PC-9 (cell line): ENCODE results near the gene GSTO2. TPM values are rescaled to one million over a fixed set of nuclear protein-coding genes. Genes with fewer than 3 reads are reported as not detected.

Experiments used
- BruUV-seq: library from RNA; stranded (reverse); fragments of 400-500 nt; replicated peaks from 2 replicates; lab custom pipeline; 2021; lab: Mats Ljungman, UMichigan
- CTCF ChIA-PET: fragments of 300-600 bp; sonication (Branson Sonifier 250); formaldehyde crosslinking; loops from one replicate; lab custom pipeline; 2022; ENCODE audit warnings: antibody characterized with exemption; lab: Charles Lee
- POLR2A ChIA-PET: fragments of 300-600 bp; sonication (Branson Sonifier 250); formaldehyde crosslinking; loops from one replicate; lab custom pipeline; 2022; ENCODE audit warnings: antibody characterized with exemption; ENCODE audit not compliant: unreplicated experiment; lab: Charles Lee
- DNase-seq, 2 experiments: peaks; one replicate each; pipeline versions ENCODE4 v3.0.0 to v3.0.0-alpha.2; 2015 to 2022; ENCODE audit warnings: mixed read lengths in 1 of 2
- H2AFZ ChIP-seq: fragments of 200-600 bp; sonication (generic); 2 replicates; pipeline ENCODE4 v1.8.1; 2017; ENCODE audit warnings: antibody characterized with exemption
- H3F3A ChIP-seq: fragments of 200-600 bp; sonication (generic); 2 replicates; pipeline ENCODE4 v1.8.1; 2017; ENCODE audit warnings: antibody characterized with exemption, mild to moderate bottlenecking, low read depth; ENCODE audit not compliant: insufficient read depth
- H3K27ac ChIP-seq: fragments of 200-600 bp; sonication (generic); 2 replicates; pipeline ENCODE4 v1.6.1; 2016; ENCODE audit warnings: mixed run types
- H3K27me3 ChIP-seq: fragments of 200-600 bp; sonication (generic); 2 replicates; pipeline ENCODE4 v1.6.1; 2016; ENCODE audit warnings: low read depth, mixed run types; ENCODE audit not compliant: insufficient read depth
- H3K36me3 ChIP-seq: fragments of 200-600 bp; sonication (generic); 2 replicates; pipeline ENCODE4 v1.6.1; 2016; ENCODE audit warnings: low read depth, mixed run types
- H3K4me1 ChIP-seq: fragments of 200-600 bp; sonication (generic); replicated peaks from 2 replicates; pipeline ENCODE4 v1.6.1; 2016; ENCODE audit warnings: mixed run types; ENCODE audit not compliant: insufficient read depth
- H3K4me2 ChIP-seq: fragments of 200-600 bp; sonication (generic); 2 replicates; pipeline ENCODE4 v1.6.1; 2017; ENCODE audit warnings: mixed run types
- H3K4me3 ChIP-seq: fragments of 200-600 bp; sonication (generic); 2 replicates; pipeline ENCODE4 v1.6.1; 2016; ENCODE audit warnings: mixed run types
- H3K79me2 ChIP-seq: fragments of 200-600 bp; sonication (generic); 2 replicates; pipeline ENCODE4 v1.6.1; 2017; ENCODE audit warnings: low read depth, mixed run types
- H3K9me2 ChIP-seq: fragments of 200-600 bp; sonication (generic); 2 replicates; pipeline ENCODE4 v1.8.1; 2017; ENCODE audit warnings: mild to moderate bottlenecking; ENCODE audit not compliant: insufficient read depth
- H3K9me3 ChIP-seq: fragments of 200-600 bp; sonication (generic); 2 replicates; pipeline ENCODE4 v1.8.1; 2016; ENCODE audit warnings: low read depth; ENCODE audit not compliant: insufficient read depth
- H4K20me1 ChIP-seq: fragments of 200-600 bp; sonication (generic); 2 replicates; pipeline ENCODE4 v1.8.1; 2017; ENCODE audit not compliant: insufficient read depth
- EZH2 ChIP-seq: fragments of 200-600 bp; sonication (generic); IDR thresholded peaks from 2 replicates; pipeline ENCODE4 v1.8.0; 2017; ENCODE audit warnings: antibody characterized with exemption, low read depth
- intact Hi-C: fragments of 100-400 bp; cut with micrococcal nuclease; formaldehyde crosslinking; loops from one replicate; pipeline ENCODE4 v1.10.0; 2022; ENCODE audit not compliant: unreplicated experiment
- total RNA-seq: library from RNA; stranded (reverse); gene quantifications from 2 replicates; pipeline ENCODE4 v1.2.3, GENCODE V29; 2021
- TF ChIP-seq, protein P1 (sequence below): fragments of 200-600 bp; sonication (generic); conservative IDR thresholded peaks from 2 replicates; pipeline ENCODE4 v1.6.1; 2017; ENCODE audit warnings: mixed run types, antibody characterized with exemption, mild to moderate bottlenecking, moderate library complexity

The GSTO2 gene
- total RNA-seq, 1 experiment from 2014 or later: 3.3 TPM

- Histone ChIP-seq H3K4me1 (peaks cover 15% of the 10 kb centered on the region), H3K9me2 (no peaks in the 10 kb centered on the region), H3K27ac (peak overlapping the region; percentile 43; the same call in 1 of the 2 replicates), H3K79me2 (no peaks in the 10 kb centered on the region), H3K36me3 (no peaks in the 10 kb centered on the region), H3F3A (0 out of 2 replicates have a peak, but pooled peaks cover 4% of the 10 kb centered on the region), H4K20me1 (no peaks in the 10 kb centered on the region), H3K27me3 (no peaks in the 10 kb centered on the region), H3K9me3 (no peaks in the 10 kb centered on the region; the same call in 1 of the 2 replicates), H2AFZ (no peak overlapping the region), H3K4me3 (no peak overlapping the region), H3K4me2 (peak overlapping the region; percentile 63)
- POLR2A ChIA-PET: interaction anchor here (0.5 kb wide), 1 partner anchor 30 kb away, joined by 3 read pairs; no protein-coding TSS in a partner anchor
- CTCF ChIA-PET: interaction anchor here (0.6 kb wide), 1 partner anchor 10 kb away, joined by 6 read pairs; no protein-coding TSS in a partner anchor
- intact Hi-C loops: loop anchor here (1.0 kb wide), 1 partner anchor 45 kb away; no protein-coding TSS in a partner anchor
- BruUV-seq: no TSS peak
- no peak for TF ChIP-seq EZH2
- TF ChIP-seq, protein P1, sequence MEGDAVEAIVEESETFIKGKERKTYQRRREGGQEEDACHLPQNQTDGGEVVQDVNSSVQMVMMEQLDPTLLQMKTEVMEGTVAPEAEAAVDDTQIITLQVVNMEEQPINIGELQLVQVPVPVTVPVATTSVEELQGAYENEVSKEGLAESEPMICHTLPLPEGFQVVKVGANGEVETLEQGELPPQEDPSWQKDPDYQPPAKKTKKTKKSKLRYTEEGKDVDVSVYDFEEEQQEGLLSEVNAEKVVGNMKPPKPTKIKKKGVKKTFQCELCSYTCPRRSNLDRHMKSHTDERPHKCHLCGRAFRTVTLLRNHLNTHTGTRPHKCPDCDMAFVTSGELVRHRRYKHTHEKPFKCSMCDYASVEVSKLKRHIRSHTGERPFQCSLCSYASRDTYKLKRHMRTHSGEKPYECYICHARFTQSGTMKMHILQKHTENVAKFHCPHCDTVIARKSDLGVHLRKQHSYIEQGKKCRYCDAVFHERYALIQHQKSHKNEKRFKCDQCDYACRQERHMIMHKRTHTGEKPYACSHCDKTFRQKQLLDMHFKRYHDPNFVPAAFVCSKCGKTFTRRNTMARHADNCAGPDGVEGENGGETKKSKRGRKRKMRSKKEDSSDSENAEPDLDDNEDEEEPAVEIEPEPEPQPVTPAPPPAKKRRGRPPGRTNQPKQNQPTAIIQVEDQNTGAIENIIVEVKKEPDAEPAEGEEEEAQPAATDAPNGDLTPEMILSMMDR: no peak
- peak in 1 of 2 experiments; percentile 55 for DNase-seq
Measured at GRCh38 chr10:104304927-104305326, 35.9 kb downstream of the GSTO2 start.

DNA sequence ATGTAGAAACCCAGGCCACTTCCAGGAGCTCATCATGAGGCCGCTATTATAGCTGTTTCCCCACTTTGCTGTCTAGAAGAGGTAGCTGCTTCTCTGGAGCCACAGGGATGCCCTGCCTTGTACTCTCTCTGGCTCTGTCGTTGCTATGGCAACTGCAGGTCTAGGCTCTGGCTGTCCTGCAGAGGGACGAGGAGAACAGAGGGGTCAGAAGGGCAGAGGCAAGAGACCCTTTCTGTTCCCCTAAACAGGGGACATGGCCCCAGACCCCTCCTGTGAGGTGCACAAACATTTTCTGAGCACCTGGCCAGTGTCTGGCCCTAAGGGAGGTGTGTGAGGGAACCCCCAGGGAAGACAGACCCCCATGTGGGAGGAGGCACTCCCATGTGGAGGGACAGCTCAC, 37.9 kb downstream of the GSTO2 start:
- Histone ChIP-seq H2AFZ (no peak overlapping the region), H3K9me3 (no peaks in the 10 kb centered on the region; the same call in 1 of the 2 replicates), H3K27me3 (no peaks in the 10 kb centered on the region), H4K20me1 (no peaks in the 10 kb centered on the region), H3K4me3 (no peak overlapping the region), H3F3A (0 out of 2 replicates have a peak, but pooled peaks cover 4% of the 10 kb centered on the region), H3K27ac (no peak overlapping the region), H3K9me2 (no peaks in the 10 kb centered on the region), H3K4me1 (peaks cover 15% of the 10 kb centered on the region), H3K4me2 (no peak overlapping the region), H3K36me3 (no peaks in the 10 kb centered on the region), H3K79me2 (no peaks in the 10 kb centered on the region)
- no TSS peak for BruUV-seq
- CTCF ChIA-PET: interaction anchor here (0.6 kb wide), 1 partner anchor 27 kb away, joined by 4 read pairs; no protein-coding TSS in a partner anchor
- POLR2A ChIA-PET: no interaction called here
- DNase-seq: no peak
- intact Hi-C loops: no loop called here
- no peak for TF ChIP-seq EZH2
- TF ChIP-seq, protein P1: no peak

DNA sequence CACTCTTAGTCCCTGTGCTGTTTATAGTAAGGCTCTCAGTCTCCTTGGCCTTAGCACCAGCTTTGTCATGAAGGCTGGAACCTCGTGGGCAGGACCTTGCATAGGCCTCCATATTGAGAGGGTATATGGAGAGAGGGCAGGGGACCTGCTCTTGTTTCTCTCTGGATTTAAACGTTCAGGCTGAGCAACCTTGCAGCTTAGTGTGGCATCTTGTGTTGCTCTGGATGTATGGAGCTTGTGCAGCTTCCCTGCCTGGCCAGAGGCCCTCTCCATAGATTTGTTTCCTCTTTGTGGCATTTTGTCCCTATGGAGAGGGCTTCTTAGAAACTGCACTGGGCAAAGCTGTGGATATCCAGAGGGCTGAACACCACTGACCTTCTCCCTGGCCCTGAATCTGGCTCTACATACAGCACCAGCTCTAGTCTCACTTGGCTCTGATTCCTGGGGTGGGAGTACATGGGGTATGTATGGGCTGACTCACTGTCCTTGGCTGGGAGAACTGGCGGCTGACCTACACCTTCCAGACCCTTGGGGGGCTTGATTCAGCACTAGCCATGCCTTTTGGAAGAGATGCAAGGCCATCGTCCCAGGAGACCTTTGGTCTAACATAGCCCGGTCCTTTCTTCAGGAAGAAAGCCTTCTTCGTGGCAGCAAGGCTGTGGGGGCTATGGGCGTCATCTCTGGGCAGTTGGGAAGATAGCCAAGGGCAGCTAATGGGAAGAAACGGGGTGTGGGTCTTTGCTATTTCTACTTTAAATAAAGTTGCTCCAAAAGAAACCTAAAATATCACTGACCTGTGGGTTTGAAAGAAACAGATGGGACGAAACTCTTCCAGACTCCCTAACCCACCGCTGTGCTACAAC, 38.8 kb downstream of the GSTO2 start:
- ChIA-PET CTCF (no interaction called here), POLR2A (interaction anchor here (0.6 kb wide), 1 partner anchor 40 kb away, joined by 3 read pairs; no protein-coding TSS in a partner anchor)
- TF ChIP-seq, protein P1: no peak
- TF ChIP-seq EZH2: no peak
- intact Hi-C loops: no loop called here
- Histone ChIP-seq H3F3A (0 out of 2 replicates have a peak, but pooled peaks cover 4% of the 10 kb centered on the region), H3K9me3 (no peaks in the 10 kb centered on the region; the same call in 1 of the 2 replicates), H3K4me3 (no peak overlapping the region), H3K27ac (no peak overlapping the region), H3K36me3 (no peaks in the 10 kb centered on the region), H3K79me2 (no peaks in the 10 kb centered on the region), H3K4me1 (peaks cover 15% of the 10 kb centered on the region), H2AFZ (no peak overlapping the region), H3K4me2 (no peak overlapping the region), H4K20me1 (no peaks in the 10 kb centered on the region), H3K9me2 (no peaks in the 10 kb centered on the region), H3K27me3 (no peaks in the 10 kb centered on the region)
- no TSS peak for BruUV-seq
- DNase-seq: no peak
